Midbrain (tissue), 1 donor: ENCODE data around the gene ZNF304.

Experiments
- DNase-seq: peaks from one replicate; lab custom pipeline; 2025; lab: John Stamatoyannopoulos, UW

The ZNF304 gene

GRCh38 chr19:57350877-57351805 lies at the start of gene ZNF304:
Gene ZNF304, plus strand, starts transcription at chr19:57351271. Its CDS starts 394 bp downstream, at chr19:57351665.
- DNase-seq = peak; percentile 96

DNA sequence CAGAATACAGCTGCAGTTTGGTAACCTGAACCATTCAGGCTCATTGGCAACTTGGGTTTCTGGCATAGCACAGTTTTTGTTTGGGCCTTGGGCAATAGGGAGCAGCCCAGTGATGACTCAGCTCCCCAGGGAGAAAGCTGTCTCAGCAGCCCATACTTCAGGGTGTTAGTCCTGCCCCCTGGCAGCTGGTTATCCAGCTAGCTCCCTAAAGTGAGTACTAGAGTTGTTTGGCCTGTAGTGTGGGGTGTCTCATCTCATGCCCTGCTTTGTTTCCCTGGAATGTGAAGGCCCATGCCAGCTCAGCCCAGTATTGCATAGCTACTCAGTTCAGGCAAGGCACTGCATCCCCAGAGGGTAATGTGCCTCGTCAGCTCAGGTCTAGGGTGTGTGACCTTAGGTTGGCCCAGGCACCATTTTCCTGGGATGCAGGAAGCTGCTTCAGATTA lies 49.0 kb upstream of the ZNF304 start:
- no peak for DNase-seq

DNA sequence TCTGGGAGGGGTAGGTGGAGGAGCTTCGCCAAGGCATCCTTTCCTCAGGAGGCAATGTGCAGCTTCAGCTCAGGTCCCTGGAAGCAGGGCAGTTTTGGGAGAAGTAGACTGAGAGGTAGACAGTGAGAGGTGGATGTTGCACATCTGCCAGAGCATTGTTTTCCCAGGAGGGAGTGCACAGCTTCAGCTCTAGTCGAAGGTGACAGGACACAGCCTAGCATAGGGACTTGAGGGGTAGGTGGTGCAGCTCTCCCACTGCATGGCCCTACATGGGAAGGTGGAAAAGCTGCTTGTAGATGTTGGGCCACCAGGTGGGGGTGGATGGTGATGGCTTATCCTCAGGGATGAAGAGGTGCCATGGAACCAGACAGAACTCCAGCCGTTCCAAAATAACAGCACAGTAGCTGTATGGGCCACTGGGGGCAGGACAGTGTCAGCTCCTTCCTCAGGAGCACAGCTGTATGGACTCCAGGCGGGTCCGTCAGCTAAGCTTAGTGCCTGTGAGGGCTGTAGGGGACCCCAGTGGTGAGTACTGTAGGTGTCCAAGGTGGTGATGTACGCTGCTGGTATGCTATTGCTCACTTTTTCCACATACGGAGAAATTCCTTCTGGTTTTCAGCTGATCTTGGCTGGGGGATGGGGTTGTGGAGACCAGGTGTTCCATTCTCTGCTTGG lies 48.2 kb upstream of the ZNF304 start:
- no peak for DNase-seq

- no peak for DNase-seq
Observed at GRCh38 chr19:57305056-57305455, 46.0 kb upstream of the ZNF304 start.

GRCh38 chr19:57308514-57308913 lies 42.6 kb upstream of the ZNF304 start:
- DNase-seq = no peak

DNA sequence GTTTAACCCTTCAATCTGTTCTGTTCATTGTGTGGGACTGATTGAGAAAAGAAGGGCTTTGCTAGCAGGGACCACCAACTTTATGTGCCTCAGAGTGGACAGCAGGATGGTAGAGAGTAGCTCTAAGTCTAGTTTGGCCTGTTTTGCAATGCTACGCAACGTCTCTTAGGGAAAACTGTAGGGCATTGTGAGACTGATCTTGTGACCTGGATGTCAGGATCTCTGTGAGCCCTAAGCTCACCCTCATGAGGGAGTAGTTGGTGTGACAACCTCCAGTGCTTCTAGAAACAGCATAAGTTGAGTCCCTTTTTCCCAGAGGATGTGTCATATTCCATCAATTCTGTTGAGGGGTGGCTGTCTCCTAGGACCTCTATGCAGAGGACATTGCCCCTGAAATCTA lies 40.3 kb upstream of the ZNF304 start:
- DNase-seq = no peak

- no peak for DNase-seq
Observed at GRCh38 chr19:57314146-57314545, 36.9 kb upstream of the ZNF304 start.

- no peak for DNase-seq
Observed at GRCh38 chr19:57317503-57317902, 33.6 kb upstream of the ZNF304 start.

GRCh38 chr19:57319869-57320179 lies 31.2 kb upstream of the ZNF304 start:
- no peak for DNase-seq

DNA sequence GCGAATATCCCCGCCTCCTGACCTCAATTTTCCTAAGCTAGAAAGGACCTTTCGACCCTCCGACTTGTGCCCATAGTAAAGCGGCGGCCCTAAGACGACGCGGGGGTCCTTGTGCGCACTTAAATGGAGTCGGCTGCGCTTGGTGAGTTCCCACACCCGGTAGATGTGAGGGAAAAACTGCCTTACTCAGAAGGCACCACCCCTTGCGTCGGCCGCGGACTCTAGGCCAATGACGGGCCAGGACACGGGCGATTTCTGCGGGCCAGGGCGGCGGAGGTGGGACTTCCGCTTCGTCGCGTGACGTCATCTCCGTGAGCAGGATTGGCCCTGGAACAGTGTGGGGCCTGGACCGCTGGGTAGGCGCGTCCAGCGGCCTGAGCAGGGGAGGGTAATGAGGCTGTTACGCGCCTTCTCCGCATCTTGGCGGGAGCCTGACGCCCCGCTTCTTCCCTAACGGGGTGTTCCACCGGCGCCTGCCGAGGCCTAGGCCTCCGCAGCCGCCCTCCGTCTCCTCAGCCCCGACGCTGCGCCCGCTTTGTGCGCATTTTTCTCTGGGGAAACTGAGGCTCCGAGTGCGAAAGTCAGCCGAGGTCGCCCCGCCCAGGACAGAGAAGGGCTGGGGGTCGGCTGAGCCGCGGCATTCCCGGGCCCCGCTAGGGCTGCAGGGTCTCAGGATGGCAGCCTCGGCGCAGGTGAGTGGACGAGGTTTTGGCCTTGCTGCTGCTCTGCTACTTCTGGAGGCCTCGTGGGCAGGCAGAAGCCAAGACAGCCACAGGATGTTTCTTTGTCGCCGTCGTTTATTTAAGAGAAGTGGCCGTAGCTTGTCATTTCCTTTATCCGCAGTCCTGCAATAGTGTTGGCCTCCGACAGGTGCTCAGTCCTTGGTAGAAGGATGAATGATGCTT lies 30.6 kb upstream of the ZNF304 start, which contains the start of gene ZNF543:
TSS of gene ZNF543 (plus strand) at position 293 of the 905 bp plus-strand sequence. CDS start at position 675, 382 bp downstream.
- DNase-seq = peak; percentile 98

DNA sequence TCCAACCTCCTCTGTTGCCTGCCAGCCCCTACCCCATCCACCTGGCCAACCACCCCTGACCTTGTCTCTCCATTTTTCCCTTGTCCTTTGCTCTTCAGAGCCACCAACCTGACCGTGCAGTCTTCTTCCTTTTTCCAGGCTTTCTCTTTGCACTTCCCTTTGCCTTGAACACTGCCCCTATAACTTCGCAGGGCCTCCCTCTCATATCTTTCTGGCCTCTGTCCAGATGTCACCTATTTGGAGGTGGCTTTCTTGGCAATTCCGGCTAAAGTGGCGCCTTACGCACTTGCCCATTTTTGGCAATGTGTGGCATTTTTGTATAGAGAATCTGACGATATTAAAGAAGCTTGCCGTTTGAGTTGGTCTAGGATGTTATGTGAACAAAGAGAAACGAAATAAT lies 30.0 kb upstream of the ZNF304 start:
- DNase-seq = no peak

DNA sequence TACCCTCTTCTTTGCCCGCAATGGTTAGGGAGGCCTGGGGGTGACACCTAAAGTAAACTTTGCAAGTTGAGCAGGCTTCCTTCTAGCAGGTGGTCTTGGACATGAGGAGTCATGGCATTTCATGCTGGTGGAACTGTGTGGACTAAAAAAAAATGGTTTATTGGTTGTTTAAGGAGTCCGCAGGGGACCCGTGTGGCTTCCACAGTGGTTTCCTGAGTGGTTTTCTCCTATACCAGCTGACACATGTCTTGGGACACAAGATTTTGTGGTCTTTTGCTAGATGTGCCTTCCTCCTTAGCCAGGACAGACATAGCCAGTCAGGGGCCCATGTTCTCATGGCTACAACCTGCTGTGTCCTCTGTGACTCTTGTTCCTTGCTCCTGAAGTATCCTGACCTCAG lies 29.3 kb upstream of the ZNF304 start:
- no peak for DNase-seq

DNA sequence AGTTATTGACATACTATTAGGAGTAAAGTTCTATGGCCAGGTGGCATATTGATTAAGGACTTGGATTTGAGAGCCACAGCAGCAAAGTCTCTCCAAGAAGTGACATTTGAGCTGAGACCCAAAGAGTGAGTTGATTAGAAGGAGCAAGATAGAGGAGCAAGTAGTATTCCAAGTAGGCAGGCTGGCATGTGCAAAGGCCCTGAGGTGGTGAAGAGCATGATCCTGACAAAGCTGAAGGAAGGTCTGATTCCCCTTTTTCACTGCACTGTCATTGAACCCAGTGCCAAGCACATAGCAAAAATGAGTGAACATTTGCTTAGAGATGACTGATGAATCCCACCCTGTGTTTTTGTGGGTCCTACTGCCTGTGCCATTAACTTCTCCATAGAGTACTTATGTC lies 26.1 kb upstream of the ZNF304 start:
- no peak for DNase-seq

- no peak for DNase-seq
Observed at GRCh38 chr19:57327993-57328392, 23.1 kb upstream of the ZNF304 start.

DNA sequence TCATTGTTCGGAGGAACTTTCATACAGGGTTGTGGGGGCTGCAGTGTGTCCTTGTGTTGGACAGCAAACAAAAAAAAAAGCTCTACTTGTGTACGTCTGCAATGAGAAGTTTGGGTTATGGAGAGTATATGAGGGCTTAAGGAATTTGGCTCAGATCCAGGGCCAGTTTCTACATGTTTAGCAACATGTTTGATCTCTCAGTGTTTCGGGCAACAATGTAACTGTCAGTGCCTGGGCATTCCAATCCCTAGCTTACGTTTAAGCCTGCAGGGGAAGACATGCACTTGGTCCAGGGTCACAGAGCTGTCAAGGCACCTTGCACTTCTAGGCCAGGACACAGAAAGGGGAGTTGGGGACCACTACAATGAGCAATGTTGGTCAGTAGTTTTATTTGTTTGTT lies 16.9 kb upstream of the ZNF304 start:
- no peak for DNase-seq

GRCh38 chr19:57338877-57339276 lies 12.2 kb upstream of the ZNF304 start:
- DNase-seq = no peak

GRCh38 chr19:57342582-57342981 lies 8.5 kb upstream of the ZNF304 start:
- no peak for DNase-seq

DNA sequence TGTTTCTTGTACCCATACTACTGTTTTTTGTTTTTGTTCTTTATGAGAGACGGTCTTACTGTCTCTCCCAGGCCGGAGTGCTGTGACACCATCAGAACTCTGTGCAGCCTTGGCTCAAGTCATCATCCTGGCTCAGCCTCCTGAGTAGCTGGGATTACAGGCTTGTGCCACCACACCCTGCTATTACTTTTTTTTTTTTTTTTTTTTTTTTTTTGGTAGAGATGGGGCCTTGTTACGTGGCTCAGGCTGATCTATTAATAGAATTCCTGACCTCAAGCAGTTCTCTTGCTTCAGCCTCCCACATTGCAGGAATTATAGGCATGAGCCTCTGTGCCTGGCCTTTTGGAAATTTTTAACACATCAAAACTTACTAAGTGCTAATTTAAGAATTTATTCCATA lies 2.9 kb upstream of the ZNF304 start:
- DNase-seq = no peak

DNA sequence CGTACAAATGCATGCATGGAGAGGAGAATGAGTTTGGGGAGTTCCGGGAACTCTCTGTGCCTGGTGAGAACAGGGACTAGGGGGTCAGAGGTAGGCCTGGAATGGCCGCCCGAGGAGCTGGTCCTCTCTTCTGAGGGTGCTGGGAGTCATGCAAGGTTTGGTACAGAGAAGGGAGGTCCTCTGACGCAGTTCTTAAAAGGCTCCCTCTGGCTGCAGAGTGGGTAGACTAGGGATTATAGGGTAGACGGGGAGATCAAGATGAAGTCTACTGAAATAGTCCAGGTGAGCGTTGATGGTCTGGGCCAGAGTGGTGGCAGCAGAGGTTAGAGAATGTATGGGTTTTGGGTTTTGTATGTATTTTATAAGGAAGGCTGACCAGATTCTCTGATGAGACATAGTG lies 796 bp downstream of the ZNF304 start:
- no peak for DNase-seq

- no peak for DNase-seq
Observed at GRCh38 chr19:57355916-57356315, 4.8 kb downstream of the ZNF304 start.

- no peak for DNase-seq
Observed at GRCh38 chr19:57357406-57357805, 6.3 kb downstream of the ZNF304 start.

GRCh38 chr19:57359300-57359699 lies 8.2 kb downstream of the ZNF304 start:
- DNase-seq = no peak
